NCI-H69 (cell line): Measurements from ENCODE around the gene CCDC188.

Source experiments
- DNase-seq: peaks from one replicate; lab custom pipeline; 2025; lab: John Stamatoyannopoulos, UW

The CCDC188 gene

GRCh38 chr22:20150381-20151275, at the start of gene CCDC188:
TSS of gene CCDC188 (minus strand) at chr22:20151055. CDS start at chr22:20150986, 69 bp downstream.
- DNase-seq, result no peak

GRCh38 chr22:20199906-20200305, 49.1 kb upstream of the CCDC188 start:
- no peak for DNase-seq

- DNase-seq, result peak; percentile 45
Observed at GRCh38 chr22:20199413-20199842, 48.6 kb upstream of the CCDC188 start.

GRCh38 chr22:20198557-20199319, 47.9 kb upstream of the CCDC188 start:
- DNase-seq, result peak; percentile 65

GRCh38 chr22:20197407-20198030, 46.7 kb upstream of the CCDC188 start:
- no peak for DNase-seq

GRCh38 chr22:20196094-20196842, 45.4 kb upstream of the CCDC188 start:
- no peak for DNase-seq

GRCh38 chr22:20194681-20195593, 44.1 kb upstream of the CCDC188 start:
- no peak for DNase-seq

GRCh38 chr22:20193761-20194494, 43.1 kb upstream of the CCDC188 start:
- no peak for DNase-seq

- DNase-seq, result no peak
Observed at GRCh38 chr22:20192972-20193760, 42.3 kb upstream of the CCDC188 start.

- DNase-seq, result no peak
Observed at GRCh38 chr22:20192293-20192971, 41.6 kb upstream of the CCDC188 start.

- no peak for DNase-seq
Observed at GRCh38 chr22:20191803-20192202, 40.9 kb upstream of the CCDC188 start.

- no peak for DNase-seq
Observed at GRCh38 chr22:20191000-20191515, 40.2 kb upstream of the CCDC188 start.

- DNase-seq, result no peak
Observed at GRCh38 chr22:20188567-20188877, 37.7 kb upstream of the CCDC188 start.

GRCh38 chr22:20187777-20188566, 37.1 kb upstream of the CCDC188 start:
- no peak for DNase-seq

GRCh38 chr22:20186871-20187546, 36.2 kb upstream of the CCDC188 start:
- no peak for DNase-seq

GRCh38 chr22:20186183-20186870, 35.5 kb upstream of the CCDC188 start:
- DNase-seq, result peak; percentile 62
